Keratinocyte (primary cell): ENCODE results near the gene MACROH2A1.

Source experiments
- EZH2 ChIP-seq: IDR thresholded peaks from one replicate; pipeline ENCODE4 v1.6.1; 2012; ENCODE audit warnings: inconsistent platforms, mild to moderate bottlenecking, low read length, moderate library complexity
- TF ChIP-seq, protein P1 (sequence below), 3 experiments: IDR thresholded peaks in 1 of 3; conservative IDR thresholded peaks in 1 of 3; optimal IDR thresholded peaks in 1 of 3; 2 replicates in 2 of 3; 3 replicates in 1 of 3; pipeline versions ENCODE3 to v1.5.1; 2011; ENCODE audit warnings: low read length in 3 of 3, mild to moderate bottlenecking in 3 of 3, moderate library complexity in 2 of 3, control low read depth in 1 of 3, inconsistent platforms in 1 of 3; ENCODE audit not compliant: insufficient read depth in 2 of 3; ENCODE audit errors: extremely low read depth in 1 of 3

DNA sequence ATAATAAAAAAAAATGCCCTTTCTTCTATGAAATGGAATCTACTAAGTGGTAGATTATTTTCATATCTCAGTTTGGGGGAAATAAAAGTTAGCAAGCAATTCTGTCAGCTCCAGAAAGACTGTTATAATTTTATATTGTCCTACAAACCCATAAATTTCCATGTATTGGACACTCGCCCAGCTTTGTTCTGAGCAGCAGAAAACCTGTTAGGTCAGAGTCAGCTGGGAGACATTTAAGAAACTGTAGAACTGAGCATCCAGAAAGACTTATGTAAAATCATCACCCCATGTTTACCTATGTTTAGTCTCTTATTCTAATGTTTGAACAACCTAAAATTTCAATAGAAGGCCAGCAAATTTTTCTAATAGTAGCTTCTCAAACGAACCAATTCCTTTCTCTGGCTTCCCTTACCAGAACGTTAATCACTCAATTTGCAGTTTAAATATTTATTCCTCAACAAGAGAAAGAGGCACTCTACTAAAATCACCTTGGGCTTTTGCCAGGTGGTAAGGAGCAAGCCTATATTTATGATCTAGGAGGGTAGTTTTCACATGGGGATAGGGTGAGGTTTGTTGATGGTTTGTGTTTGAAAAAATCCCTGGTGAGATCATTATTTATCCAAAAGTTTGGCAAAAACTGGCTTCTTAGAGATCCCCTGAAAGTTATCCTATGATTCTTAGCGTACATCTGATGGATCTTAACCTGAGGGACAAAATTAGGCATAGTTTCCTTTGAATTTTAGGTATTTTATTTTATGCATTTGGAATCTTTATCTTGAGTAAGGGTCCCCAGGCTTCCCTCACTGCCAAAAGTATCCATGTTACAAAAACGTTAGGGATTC is 34.4 kb downstream of the MACROH2A1 start:
- TF ChIP-seq, protein P1, sequence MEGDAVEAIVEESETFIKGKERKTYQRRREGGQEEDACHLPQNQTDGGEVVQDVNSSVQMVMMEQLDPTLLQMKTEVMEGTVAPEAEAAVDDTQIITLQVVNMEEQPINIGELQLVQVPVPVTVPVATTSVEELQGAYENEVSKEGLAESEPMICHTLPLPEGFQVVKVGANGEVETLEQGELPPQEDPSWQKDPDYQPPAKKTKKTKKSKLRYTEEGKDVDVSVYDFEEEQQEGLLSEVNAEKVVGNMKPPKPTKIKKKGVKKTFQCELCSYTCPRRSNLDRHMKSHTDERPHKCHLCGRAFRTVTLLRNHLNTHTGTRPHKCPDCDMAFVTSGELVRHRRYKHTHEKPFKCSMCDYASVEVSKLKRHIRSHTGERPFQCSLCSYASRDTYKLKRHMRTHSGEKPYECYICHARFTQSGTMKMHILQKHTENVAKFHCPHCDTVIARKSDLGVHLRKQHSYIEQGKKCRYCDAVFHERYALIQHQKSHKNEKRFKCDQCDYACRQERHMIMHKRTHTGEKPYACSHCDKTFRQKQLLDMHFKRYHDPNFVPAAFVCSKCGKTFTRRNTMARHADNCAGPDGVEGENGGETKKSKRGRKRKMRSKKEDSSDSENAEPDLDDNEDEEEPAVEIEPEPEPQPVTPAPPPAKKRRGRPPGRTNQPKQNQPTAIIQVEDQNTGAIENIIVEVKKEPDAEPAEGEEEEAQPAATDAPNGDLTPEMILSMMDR (optimal IDR thresholded peaks at IDR 0.05 in 1 of 3, IDR thresholded peaks at IDR 0.05 in 1 of 3, conservative IDR thresholded peaks at IDR 0.05 in 1 of 3; ENCODE audit: extremely low read depth in 1 of 3, insufficient read depth in 2 of 3, low read length in 3 of 3) = no peak
- no peak for TF ChIP-seq EZH2
